ENCODE measurements around the gene CAMK1D.

The CAMK1D gene

DNA sequence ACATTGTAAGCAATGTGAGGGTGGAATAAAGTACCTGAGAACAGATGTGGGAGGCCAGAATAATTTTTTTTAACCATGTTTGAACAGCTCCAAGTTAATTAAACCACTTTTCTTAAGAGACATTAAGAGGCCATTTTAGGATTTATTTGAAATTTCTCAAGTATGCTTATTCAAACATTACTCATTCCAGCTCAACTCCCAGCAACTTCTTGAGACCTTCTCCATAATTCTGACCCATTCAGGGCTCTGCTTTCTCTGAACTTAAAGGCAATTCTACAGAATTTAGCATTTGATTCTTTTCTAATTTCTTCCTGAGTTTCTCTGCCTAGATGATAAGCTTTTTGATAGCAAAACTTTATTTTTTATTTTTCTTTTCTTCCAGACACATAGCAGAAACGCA is 314.5 kb downstream of the CAMK1D start:
- DNase-seq = no peak

DNA sequence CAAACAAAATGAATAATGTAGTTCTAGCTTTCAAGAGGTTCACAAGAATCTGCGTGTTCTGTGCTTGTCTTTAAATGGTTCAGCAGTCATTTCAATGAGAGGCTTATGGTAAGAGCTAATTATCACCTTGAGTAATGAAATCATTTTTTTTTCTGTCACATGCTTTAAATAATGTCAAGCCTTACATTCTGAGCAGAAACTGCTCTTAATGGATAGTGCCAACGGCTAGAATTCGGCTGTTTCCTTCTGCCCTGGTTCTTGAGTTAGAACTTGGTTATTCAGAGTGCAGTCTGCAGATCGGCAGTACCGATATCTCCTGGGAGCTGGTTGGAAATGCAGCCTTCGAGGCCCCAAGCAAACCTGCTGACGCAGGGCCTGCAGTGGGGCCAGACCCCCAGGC is 316.2 kb downstream of the CAMK1D start:
- no peak for DNase-seq

DNA sequence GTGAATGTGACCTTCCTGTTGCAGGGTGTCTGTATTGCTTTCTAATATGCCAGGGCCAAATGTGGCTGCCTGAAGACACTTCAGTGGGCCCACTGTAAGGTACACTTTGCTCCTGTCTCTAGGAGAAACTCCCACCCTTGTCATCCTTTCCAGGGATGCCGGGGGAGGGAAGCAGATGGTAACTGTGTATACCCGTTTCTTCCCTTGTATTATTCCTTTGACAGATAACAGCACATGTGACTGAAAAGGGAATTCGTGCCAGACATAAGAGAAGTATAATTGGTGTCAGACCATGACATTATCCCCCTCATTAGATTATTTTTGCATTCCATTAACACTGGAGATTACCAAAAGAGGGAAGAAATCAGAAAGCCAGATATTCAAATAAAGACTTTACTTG is 317.7 kb downstream of the CAMK1D start:
- DNase-seq = no peak

DNA sequence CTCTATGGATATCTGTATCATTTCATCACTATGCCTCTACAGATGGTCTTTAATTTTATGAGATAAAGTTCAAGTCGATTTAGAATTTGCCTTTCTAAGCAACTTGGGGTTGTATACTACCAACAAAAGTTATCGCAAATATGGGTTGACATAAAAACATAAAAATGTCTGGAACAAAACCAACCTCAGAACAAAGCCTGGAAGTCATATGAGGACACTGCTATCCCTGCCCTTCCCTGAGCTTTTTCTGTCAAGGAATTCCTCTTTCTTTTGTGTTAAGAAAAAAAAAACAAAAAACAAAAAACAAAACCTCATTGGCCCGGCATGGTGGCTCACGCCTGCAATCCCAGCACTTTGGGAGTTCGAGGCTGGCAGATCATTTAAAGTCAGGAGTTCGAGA is 319.3 kb downstream of the CAMK1D start:
- no peak for DNase-seq

DNA sequence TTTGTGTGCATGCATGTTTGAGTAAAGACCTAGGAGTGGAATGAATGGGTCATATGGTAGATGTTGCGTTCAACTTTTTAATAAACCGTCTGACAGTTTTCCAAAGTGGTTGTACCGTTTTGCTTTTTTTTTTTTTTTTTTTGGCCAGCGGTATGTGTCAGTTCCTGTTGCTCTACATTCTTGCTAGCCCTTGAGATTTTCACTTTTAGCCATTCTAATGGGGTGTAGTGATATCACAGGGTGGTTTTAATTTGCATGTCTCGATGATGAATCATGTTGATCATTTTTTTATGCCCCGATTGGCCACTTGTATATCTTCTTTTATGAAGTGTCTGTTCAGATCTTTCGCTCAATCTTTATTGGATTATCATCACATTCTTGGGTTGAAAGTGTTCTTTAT is 320.7 kb downstream of the CAMK1D start:
- no peak for DNase-seq

DNA sequence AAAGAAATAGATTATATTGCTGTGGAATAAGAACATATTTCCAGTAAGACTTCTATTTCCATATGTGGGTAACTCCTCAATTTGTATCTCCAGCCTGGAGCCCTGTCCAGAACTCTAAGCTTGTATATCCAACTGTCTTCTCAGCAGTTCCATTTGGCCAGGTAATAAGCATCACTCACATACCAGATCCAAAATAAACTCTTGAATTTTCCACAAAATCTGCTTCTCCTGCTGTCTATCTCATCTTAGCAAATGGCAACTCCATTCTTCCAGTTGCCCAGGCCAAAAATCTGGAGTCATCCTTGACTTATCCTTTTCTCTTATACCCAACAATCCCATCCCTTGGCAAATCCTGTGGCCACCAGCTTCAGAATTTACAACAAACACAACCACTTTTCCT is 325.8 kb downstream of the CAMK1D start:
- no peak for DNase-seq

DNA sequence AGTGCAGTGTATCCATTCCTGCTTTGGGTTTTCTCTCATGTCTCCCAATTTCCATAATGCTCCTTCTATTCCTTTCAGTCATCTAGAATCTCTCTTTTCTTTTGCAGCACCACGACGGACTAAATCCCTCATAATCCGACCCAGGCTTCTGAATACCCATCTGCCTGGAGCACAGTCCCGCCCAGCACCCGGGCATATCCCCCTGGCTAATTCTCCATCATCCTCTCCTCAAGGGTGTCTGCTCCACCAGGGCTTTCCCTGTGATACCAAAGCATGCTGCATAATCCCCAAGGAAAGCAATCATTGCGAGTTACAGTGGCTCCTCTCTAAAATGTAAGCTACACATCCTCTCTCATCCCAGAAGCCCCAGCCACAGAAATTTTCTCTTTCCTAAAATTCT is 330.3 kb downstream of the CAMK1D start:
- no peak for DNase-seq

DNA sequence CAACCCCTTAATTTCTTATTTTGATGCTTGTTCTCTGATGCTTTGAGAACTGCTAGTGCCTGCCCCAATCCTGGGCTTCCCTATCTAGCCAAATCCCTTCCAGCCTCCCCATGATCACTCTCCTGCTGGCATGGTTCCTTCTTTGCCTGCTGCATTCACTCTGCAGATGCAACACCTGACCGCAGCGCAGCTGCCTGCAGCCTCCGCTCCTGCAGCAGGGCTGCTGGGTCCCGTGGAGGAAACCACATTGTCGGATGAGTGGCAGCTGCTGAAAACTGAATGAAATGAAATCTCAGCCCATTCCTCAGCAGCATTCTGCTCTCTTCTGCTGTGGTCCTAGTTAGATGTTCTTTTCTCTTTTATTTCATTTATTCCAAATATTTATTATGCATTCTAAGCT is 331.9 kb downstream of the CAMK1D start:
- no peak for DNase-seq

DNA sequence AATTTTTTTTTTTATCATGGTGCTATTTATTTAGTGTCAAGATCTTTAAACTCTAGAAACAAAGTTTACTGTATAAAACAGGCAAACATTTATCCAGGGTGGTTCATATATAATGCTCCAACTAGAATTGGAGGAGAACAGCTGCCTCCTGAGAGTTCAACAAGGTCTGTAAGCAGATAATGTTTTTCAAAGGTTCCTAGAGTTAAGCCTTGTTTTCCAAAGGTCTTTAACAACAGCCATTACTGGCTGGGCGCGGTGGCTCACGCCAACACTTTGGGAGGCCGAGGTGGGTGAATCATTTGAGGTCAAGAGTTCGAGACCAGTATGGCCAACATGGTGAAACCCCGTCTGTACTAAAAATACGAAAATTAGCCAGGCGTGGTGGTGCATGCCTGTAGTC is 335.4 kb downstream of the CAMK1D start:
- no peak for DNase-seq

DNA sequence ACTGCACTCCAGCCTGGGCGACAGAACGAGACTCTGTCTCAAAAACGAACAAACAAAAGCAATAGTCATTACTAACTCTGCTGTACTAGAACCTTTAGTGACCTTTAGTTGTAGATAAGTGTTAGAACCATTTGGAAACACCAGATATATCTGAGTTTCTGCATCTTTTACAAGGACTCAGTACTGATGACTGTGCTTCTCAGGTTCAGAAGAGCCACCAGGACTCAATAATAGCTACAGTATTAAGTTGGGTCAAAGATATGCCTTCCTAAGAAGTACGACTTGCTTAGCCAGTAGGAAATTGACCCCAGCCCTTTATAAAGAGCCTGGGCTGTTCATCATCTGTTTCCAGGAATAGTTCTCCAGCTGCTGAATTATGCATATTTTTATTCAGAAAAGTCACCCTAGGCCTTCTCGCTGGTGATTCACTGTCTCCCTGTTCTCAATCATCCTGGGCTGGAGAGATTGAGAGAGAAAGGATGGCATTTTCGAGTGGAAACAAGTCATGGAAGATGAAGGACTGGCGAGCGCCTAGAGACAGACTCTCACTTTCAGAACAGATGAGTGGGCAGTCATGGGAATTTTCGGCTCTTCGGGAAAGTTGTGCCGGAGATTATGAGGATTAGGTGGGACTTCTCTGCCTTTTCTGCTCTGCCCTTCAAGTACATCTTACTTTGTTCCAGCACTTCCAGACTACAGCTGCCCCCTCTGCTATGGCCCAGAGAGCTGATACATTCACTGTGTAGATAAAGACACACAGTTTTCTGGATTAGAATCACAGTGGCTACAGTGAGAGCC is 336.1 kb downstream of the CAMK1D start:
- no peak for DNase-seq

DNA sequence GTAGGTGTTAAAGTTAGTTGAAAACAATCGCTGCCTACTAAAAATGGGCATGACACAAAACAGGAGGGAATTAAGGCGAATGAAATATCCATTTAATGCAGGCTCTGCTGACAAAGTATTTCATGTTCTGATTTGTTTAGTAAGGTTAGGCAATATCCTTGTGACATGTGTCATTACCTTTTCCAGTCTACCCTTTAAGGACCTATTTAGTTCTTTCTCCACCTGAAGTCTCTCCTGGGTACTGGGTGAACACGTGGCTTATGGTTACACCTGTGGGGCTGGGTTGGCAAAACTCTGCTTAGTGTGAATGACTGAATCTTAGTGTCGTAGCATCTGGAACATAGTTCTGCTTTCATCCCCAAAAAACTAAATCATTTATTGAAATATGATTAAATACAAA is 338.6 kb downstream of the CAMK1D start:
- no peak for DNase-seq

DNA sequence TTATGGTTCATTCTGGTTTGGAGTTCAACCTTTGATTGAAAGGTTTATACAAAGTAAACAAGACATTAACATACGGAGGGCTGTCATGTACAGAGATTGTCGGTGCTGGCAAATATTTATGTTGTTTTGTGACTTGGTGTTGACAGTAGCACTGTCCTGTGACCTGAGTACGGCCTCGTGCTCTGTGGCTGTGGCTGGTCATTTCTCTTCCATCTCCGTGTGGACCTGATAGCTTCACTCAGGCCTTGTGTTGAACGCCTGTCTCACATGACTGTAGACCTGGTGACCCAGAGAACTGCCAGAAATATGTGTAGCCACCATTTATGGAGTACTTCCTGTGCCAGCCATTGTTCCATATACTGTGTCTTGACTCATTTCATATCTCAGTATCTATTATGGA is 340.5 kb downstream of the CAMK1D start:
- no peak for DNase-seq

DNA sequence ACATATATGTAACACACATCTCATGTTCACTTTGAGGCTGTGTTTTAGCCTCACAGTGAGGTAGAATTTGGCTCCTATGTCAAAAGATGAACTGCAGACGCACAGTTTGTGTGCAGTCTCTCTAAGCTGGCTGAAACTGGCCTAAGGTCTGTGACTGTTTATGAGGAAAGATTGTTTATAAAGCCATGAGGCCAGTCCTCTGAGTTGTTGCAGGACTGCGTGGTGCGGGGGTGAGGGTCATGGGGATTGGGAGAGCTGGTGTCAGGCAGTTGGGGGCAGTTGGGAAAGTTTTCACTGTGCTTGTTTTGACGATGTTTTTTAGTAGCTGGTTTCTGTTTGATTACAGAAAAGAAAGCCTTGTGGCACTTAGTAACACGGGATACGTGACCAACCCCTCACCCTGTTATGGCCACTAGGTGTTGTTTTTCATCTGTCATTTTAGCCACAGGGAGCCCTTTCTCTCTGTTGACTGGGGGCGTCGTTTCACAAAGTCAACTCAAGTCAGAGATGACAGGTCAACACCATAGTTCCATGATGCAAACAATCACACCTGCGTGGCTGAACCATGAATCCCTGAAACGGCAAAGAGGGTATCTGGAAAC is 341.3 kb downstream of the CAMK1D start:
- DNase-seq = no peak

DNA sequence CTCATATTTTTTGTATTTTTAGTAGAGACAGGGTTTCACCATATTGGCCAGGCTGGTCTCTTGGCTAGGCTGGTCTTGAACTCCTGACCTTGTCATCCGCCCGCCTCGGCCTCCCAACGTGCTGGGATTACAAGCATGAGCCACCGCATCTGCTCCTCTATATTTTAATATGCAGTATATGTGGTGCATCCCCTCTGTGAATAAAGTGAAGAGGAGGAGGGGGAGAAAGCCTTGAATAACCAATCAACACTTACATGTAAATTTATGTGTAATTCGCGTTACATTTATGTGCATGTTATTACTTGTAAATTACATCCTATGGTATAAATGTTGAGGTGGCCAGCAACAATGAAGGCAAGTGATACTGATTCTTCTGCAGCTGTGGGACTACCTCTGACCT is 342.2 kb downstream of the CAMK1D start:
- no peak for DNase-seq

DNA sequence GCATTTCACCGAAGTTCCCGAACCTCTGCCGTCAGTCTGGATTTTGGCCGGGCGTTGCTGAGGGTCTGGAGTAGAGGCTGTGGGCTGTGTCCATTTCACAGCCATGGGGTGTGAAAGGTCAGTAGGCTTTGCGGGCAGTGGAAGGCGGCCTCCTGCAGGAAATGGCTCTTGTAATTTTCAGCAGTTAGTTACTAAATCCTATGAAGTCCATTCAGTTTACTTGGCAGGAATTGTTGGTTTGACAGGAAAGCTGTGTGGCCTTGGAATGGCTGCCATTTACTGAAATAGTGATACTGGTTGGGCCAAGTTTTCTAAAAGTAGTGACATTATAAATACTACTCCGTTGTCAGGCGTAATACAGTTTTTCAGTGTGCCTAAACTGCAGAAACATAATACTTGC is 348.4 kb downstream of the CAMK1D start:
- no peak for DNase-seq

DNA sequence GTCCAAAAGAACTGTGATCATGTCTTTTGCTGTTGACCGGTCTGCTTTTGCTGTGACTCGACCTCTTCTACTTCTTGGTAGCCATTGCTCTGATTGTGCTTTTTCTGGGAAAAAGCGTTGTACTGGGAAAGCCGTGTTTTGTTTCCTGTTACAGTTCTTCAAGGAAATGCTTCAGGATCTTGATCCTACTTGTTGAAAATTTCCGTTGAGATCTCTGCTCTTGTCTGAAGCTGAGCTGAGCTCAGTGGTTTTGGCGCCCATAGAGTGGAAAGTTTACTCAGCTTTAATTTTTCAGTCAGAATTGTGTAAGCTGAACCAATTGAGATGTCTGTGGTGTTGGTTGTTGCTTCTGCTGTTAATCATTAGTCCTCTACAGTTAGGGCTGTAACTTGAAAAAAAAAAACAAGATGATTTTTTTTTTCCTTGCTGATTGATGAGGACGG is 349.9 kb downstream of the CAMK1D start:
- no peak for DNase-seq

DNA sequence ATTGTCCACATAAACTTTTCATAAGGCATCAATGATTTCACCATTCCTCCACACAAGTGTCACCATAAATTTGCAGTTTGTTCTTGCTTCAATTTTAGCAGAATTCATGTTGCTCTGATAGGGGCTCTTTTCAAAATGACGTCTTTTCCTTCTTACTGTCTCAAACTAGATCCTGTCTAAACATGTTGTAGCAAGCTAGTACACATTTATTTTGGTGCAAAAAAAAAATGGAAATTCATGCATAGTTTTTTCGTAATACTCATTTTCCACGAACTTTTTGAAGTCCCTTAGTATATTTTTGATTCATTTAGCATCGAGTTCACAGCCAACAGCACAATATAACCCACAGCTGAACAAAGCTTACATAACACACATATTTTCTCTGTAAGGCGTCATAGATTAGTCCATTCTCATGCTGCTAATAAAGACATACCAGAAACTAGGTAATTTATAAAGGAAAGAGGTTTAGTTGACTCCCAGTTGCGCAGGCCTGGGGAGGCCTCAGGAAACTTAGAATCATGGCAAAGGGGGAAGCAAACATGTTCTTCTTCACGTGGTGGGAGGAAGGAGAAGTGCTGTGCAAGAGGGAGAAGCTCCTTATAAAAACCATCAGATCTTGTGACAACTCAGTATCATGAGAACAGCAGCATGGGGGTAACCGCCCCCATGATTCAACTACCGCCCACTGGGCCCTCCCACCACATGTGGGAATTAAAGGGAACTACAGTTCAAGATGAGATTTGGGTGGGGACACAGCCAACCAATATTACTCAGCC is 350.6 kb downstream of the CAMK1D start:
- DNase-seq = no peak

DNA sequence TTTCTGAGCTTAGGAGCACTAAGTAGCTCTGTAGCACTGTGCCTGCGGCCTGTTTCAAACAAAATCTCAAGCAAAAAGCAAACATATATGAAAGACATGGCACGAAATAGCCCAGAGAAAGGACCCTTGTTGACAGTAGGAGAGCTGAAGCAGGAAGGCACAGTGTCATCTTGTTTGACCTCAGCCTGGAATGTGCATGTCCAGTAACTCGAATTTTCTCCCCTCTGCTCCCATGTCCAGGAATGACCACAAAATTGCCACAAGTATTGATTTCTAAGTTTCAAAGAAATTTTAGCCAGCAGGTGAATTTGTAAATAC is 351.2 kb downstream of the CAMK1D start:
- DNase-seq = no peak

DNA sequence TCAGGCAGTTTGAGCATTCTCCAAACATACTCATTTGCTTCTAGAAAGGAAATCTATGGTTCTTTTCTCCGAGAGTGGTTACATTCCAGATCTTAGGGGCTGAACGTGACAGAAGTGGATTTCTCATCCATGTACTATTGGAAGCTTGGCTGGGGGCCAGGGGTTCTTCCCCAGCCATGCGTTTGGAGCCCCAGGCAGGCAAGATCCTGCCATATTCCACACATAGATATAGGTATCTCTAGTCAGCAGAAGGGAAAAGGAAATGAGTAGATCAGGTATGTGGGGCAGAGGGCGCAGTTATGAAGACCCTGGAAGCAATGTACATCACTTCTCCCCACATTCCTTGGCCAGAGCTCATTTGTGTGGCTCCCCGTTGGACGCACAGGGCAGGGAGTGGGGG is 352.3 kb downstream of the CAMK1D start:
- DNase-seq = no peak

DNA sequence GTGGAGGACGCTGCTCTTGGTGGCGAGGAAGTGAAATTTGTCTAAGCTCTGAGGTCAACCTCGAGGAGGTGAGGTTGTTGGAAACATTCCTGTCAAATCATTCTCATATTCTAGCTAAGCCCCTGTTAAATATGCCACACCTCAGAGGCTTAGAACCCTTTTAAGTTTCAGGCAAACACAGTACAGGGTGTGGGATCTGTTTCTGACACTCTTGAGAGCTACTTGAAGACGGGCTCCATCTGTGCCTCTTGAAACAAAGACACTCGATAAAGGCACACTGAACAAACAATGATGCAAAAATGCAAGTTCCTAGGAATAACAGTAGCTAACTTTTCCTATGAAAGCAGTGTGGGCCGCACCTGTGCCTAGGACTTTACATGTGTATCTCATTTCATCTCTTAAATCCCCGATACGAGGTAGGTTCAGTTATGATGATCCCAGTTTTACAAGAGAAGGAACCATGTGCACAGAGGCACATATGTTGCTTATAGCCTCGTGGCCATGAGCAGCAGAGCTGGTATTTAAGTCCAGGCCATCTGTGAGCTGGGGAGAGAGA is 352.9 kb downstream of the CAMK1D start:
- DNase-seq = no peak

DNA sequence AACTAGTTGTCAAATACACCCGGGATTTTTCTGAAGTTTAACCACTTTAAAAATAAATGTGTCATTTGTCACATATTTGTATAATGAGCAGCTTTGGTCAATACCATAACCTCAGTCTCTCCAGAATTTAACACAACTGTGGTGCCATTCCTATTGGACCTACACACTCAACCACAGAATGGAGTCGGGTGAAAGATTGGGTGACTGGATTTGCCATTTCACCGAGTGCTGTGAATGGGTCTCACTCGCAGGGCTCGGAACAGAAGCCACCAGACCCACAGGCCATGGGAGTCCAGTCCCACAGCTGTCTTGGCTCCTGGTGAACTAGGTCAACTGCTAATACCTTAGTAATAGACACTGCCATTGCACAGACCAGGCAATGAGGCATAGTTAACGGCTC is 353.8 kb downstream of the CAMK1D start:
- no peak for DNase-seq

DNA sequence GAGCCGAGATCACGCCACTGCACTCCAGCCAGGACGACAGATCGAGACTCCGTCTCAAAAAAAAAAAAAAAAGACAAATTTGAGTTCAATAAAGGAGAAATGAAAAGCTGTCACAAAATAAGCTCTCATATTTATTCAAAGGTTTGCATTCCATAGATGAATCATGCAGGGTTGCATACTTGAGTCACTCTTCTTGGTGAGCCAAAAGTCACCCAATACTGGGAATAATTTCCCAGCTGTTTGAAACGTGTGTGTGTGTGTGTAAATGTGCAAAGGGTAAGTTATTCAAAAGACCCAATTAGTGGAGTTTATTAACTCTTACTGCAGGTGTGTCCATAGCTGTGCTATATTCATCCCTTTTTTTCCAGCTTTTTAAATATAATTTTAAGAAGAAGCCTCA is 354.5 kb downstream of the CAMK1D start:
- no peak for DNase-seq

DNA sequence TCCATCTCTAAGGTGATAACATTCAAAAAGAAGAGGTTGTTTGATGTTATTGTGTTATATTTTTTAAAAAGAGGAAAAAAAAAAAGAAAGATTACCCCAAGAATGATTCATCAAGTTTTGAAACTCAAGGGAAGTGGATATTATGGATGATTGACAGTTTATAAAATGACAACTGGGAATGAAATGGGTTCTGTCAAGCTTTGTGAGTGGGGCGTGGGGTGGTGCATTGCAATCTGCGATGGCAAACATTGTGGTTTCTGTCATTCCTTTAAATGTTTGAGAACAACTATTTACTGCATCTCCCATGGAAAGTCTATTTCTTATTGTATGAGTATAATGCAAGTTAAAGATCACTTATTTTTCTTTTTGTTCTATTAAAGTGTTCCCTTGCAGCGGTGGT is 355.1 kb downstream of the CAMK1D start:
- no peak for DNase-seq

DNA sequence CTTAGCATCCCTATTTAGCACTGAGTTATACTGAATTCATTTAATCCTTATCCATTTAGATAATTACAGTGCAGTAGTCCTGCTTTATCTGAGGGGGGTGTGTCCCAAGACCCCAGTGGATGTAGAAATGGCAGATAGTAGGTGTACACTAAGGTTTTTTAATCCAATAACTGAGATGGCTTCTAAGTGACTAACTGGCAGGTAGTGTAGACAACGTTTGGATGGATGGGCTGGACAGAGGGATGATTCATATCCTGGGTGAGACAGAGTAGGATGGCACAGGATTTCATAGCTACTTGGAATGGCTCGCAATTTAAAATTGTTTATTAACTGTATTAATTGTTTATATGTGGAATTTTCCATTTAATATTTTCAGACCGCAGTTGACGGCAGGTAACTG is 356.6 kb downstream of the CAMK1D start:
- DNase-seq = no peak

Measured in effector CD8-positive, alpha-beta T cell (primary cell).